Right lobe of liver (tissue), 4 donors: ENCODE data around the gene ZNF37A.
"Not testable (repeated sequence)": the region's sequence is repeated elsewhere in the genome, so short reads cannot be mapped to it uniquely, and the experiment has no call there.

Experiments used
- POLR2A ChIP-seq: fragments of 450-650 bp; IDR thresholded peaks from one replicate; pipeline ENCODE4 v1.6.1; 2017; ENCODE audit warnings: antibody characterized with exemption, mild to moderate bottlenecking
- TF ChIP-seq, protein P1 (sequence below), 4 donors: fragments of 200-600 bp in 3 of 4; fragments of 450-650 bp in 1 of 4; IDR thresholded peaks; one replicate each; pipeline versions ENCODE4 v1.5.1 to v1.8.0; 2016 to 2022; ENCODE audit warnings: antibody characterized with exemption in 4 of 4, mild to moderate bottlenecking in 2 of 4
- donor health status: DM: no; HTN: no; CAD: no.
- donor health status: DM: no; HTN: no; CAD: no.
- donor health status: DM: no; HTN: yes; CAD: no.

DNA sequence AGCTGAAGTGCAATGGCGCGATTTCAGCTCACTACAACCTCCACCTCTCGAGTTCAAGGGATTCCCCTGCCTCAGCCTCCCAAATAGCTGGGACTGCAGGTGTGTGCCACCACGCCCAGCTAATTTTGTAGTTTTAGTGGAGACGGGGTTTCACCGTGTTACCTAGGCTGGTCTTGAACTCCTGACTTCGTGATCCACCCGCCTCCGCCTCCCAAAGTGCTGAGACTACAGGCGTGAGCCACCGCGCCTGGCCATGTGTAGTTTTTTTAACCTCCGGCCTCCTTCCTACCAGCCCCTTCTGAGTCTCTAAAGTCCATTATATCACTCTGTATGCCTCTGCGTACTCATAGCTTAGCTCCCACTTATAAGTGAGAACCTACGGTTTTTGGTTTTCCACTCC, 819 bp upstream of the ZNF37A start:
- TF ChIP-seq POLR2A = not testable (repeated sequence)
- TF ChIP-seq, protein P1, sequence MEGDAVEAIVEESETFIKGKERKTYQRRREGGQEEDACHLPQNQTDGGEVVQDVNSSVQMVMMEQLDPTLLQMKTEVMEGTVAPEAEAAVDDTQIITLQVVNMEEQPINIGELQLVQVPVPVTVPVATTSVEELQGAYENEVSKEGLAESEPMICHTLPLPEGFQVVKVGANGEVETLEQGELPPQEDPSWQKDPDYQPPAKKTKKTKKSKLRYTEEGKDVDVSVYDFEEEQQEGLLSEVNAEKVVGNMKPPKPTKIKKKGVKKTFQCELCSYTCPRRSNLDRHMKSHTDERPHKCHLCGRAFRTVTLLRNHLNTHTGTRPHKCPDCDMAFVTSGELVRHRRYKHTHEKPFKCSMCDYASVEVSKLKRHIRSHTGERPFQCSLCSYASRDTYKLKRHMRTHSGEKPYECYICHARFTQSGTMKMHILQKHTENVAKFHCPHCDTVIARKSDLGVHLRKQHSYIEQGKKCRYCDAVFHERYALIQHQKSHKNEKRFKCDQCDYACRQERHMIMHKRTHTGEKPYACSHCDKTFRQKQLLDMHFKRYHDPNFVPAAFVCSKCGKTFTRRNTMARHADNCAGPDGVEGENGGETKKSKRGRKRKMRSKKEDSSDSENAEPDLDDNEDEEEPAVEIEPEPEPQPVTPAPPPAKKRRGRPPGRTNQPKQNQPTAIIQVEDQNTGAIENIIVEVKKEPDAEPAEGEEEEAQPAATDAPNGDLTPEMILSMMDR (IDR thresholded peaks at IDR 0.05) = not testable (repeated sequence)
